HuH-7.5 (cell line): Measurements from ENCODE around the gene TSSK6.

ENCODE experiments used
- DNase-seq: peaks from one replicate; pipeline ENCODE4 v3.0.0; 2011; ENCODE audit warnings: low spot score

Gene TSSK6

GRCh38 chr19:19514881-19515641 lies at the start of gene TSSK6:
Gene TSSK6, minus strand, starts transcription at chr19:19515548. Its CDS starts 121 bp downstream, at chr19:19515427.
- no peak for DNase-seq

DNA sequence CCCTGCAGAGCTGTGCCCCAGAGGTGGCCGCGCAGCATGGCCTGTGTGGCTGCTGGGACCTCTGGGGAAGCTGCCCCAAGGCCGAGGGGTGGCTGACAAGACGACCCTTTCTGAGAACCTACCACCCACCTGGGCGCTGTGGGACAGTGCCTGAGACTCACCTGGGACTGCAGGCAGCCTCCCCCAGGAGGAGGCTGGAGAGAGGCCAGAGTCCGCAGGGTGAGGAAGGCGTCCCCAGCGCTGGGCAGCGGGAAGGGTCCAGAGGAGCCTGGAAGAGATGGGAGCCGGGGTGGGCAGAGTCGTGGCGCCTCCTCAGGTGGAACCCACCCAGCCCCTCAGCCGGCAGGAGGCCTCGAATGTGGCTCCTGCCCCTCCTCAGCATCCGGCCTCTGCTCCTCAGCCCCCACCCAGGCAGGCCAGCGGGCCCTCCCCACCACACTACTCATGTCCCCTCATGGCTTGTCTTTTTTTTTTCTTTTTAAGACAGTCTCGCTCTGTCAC lies 48.0 kb upstream of the TSSK6 start:
- no peak for DNase-seq

DNA sequence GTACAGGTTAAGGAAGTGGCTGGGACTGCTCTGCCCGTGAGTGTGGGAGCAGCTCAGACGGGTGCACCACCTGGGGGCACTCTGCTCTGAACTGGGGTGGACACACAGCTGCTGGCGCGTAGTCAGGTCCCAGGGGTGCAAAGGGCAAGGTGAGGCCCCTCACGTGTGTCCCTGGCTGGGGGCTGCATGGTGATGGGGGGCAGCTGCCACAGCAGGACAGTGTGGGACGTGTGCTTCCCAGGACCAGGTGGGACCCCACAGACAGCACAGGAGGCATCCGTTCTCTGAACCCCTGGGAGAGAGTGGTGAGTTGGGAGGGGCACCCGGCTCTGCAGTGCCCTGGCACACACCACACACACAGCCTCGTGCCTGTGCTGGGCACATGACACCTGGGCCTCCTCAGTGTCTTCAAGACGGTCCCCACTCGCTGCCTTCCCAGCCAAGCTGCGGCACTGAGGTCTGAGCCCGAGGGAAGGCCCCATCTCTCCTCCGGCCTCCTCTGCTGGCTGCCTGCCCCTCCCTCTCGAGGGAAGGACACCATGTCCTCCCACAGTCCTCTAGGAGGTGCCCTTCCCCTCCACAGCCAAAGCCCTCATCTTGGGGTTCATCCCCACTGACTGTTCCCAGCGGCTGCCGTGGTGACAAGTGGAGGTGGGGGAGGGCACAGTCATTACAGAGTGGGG lies 47.5 kb upstream of the TSSK6 start:
- DNase-seq: peak; percentile 8

- no peak for DNase-seq
These were observed 46.8 kb upstream of the TSSK6 start for GRCh38 chr19:19561946-19562664.

DNA sequence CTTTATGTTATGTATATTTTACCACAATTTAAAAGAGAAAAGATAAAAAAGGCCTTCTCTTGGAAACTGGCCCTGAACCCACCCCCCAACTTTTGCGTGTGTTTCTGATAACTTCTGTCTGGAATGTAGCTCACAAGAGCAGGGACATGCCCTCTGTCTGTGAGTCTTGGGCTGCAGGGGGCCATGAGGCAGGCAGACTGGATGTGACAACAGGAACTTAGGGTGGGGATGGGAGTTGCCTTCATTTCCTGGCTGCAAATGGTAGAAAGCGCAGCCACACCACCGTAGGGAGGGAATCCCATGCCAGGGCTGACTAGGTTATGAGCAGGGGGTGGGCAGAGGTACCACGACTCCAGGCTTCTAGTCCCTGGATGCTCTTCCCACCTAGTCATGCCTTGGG lies 44.6 kb upstream of the TSSK6 start:
- no peak for DNase-seq

GRCh38 chr19:19558636-19559035 lies 43.3 kb upstream of the TSSK6 start:
- no peak for DNase-seq

- DNase-seq: no peak
These were observed 42.7 kb upstream of the TSSK6 start for GRCh38 chr19:19558055-19558454.

- DNase-seq: no peak
These were observed 39.0 kb upstream of the TSSK6 start for GRCh38 chr19:19554074-19555023.

GRCh38 chr19:19553670-19554069 lies 38.3 kb upstream of the TSSK6 start:
- no peak for DNase-seq

DNA sequence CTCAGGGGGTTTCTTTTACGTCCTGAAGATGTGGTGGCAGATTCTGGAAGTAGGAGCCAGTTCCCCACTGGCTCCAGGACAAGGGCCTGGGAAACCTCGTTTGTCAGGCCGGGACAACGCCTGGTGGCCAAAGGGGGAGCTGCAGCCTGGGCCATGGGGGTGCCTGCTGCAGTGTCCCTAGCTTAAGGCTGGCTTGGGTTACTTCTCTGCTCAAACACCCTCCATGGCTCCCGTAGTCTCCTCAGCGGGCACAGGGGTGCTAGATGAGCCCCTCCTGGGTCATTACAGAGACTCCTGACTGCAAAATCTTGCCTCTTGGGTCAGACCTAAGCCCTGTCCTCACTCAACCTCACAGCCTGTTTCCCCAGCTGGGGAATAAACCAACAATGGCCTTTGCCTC lies 37.5 kb upstream of the TSSK6 start:
- peak; percentile 98 for DNase-seq

DNA sequence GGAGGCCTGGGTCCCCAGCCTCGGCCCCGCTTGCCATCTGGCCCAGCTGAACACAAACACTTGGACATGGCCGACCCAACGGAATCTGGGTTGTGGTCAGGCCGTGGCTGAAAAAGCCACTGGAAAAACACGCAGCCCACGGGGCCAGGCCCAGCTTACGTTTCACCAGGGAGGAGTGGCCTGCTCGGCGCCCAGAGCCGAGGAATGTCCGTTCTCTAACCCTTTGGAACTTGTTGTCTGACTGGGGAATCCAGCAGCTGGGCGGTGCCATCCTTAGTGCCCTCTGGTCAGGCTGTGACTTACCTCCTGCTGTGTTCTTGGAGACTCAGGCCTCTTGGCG lies 36.5 kb upstream of the TSSK6 start:
- no peak for DNase-seq

GRCh38 chr19:19550972-19551852 lies 35.9 kb upstream of the TSSK6 start:
- DNase-seq: no peak

DNA sequence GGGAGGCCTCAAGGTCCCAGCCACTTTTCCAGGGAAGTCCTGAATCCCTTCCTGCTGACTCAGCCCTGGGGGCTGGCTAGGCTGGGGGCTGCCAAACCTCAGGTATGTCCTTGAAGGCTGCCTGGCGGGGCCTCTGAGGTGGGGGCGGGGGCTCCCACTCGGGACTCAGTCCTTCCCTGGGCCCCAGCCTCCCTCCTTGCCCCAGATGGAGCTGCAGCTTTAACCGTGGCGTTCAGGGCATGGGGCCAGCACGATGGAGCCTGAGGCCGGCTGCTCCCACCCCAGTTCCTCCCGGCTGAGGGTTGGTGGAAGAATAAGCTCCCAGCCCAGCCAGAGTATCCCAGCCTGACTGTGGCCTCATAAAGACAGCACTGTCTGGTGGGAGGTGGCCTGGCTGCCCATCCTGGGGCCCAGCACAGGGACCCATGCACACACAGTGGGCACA lies 35.2 kb upstream of the TSSK6 start:
- no peak for DNase-seq

DNA sequence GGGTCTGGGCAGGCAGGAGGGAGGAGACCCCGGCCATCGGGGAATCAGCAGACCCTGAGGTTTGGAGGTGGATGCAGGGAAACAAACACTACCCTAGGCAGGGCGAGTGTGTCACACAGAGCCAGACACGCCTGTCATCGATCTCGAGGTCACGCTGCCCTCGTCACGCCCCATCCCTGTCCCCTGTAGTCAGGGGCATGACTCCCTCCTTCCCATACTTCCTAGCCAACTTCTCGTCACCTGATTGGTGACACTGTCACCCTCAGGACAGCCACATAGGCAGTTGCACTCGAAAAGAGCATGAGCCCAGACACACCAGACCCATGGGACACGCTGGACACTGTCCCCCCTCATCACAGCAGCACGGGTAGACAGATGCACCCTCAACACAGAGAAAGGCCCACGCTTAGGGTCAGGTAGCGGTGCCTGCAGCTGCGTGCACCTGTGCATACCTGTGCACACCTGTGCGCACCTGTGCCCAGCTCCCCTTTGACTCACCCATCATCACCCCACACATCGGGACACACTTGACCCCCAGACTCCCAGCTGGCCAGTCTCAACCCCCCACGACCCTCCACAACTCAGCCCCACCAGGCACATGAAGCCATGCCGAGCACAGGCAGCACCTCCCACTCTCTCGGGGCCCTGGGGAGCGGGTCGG lies 34.6 kb upstream of the TSSK6 start:
- no peak for DNase-seq

GRCh38 chr19:19548915-19549759 lies 33.8 kb upstream of the TSSK6 start:
- no peak for DNase-seq

DNA sequence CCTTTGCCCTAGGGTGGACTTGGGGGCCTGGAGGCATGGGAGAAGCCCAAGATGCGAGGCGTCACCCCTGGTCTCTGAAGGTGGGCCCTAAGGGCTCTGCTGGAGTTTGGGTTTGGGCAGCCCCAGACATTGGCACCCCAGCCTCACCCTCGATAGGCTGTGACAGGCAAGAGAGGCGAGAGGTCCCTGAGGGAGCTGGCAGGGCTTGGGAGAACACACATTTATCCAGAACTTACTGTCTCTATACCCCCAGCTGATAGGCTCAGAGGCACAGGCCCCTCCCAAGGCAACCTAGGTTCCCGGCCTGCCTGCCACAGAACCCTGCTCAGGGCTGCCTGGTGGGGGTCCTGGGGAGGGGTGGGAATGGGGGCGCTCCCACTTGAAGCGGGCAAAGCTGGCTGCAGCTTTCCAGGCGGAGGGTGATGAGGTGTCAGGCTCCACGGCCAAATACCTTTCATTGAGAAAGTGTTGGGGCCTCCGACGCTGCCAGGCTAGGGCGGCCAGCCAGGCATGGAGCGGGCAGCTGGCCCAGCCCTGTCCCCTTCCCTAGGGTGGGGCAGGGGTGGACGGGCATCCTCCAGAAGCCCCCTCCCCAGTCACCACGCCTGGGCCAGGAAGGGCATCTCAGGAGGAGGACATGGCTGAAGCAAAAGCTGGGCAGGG lies 32.5 kb upstream of the TSSK6 start:
- DNase-seq: no peak

DNA sequence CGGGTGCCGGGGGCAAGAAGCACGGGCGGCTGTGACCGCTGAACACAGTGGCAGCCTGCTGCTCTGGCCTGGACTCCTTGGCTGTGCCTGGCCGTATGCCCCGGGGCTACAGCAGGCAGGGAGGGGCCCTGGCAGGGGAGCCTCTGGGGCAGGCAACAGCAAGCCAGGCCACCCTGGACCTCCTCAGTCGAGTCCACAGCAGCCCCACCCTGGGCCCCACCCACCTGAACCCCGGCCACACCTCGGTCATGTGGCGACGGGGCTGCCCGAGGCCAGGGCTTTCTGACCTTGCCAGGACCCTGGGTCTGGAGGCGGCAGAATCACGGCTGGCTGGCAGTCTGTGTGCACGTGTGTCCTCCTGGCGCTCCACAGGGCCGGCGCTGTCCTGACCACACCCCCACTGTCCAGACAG lies 31.4 kb upstream of the TSSK6 start:
- no peak for DNase-seq

- no peak for DNase-seq
These were observed 30.4 kb upstream of the TSSK6 start for GRCh38 chr19:19545707-19546106.
